SK-N-SH (cell line): ENCODE measurements around the gene CTSG. TPM values are rescaled to one million over a fixed set of nuclear protein-coding genes. Genes with fewer than 3 reads are reported as not detected.

Experiments used
- CTCF ChIA-PET: fragments of 300-600, 350-600 bp; formaldehyde crosslinking; extraction: SDS; loops from one replicate; lab custom pipeline; 2021; lab: Yijun Ruan, JAX
- POLR2A ChIA-PET: fragments of 350-600 bp; sonication (Branson Sonifier 250); formaldehyde crosslinking; extraction: SDS; loops from one replicate; lab custom pipeline; 2020; ENCODE audit warnings: antibody characterized with exemption, inconsistent platforms; lab: Yijun Ruan, JAX
- DNase-seq: peaks from one replicate; pipeline ENCODE4 v3.0.0; 2012
- H2AFZ ChIP-seq: fragments of 200-600 bp; sonication (generic); 2 replicates; pipeline ENCODE4 v1.8.1; 2016; ENCODE audit warnings: antibody characterized with exemption, mild to moderate bottlenecking, low read depth
- H3F3A ChIP-seq: fragments of 200-600 bp; sonication (generic); replicated peaks from 2 replicates; pipeline ENCODE3; 2016; ENCODE audit warnings: antibody characterized with exemption, mild to moderate bottlenecking; ENCODE audit not compliant: insufficient read depth
- H3K27ac ChIP-seq, 2 experiments: fragments of 200-500 bp in 1 of 2; fragments of 200-600 bp in 1 of 2; sonication (Bioruptor generic) in 1 of 2; sonication (generic), shearing (Covaris generic) in 1 of 2; 2 replicates each; pipeline versions ENCODE4 v1.5.1 to v1.6.1; 2014 to 2016; ENCODE audit warnings: low read depth in 2 of 2, inconsistent platforms in 1 of 2, low read length in 1 of 2, mild to moderate bottlenecking in 1 of 2, mixed read lengths in 1 of 2
- H3K27me3 ChIP-seq: fragments of 200-600 bp; sonication (generic), shearing (Covaris generic); 2 replicates; pipeline ENCODE4 v1.6.1; 2016; ENCODE audit warnings: mixed run types; ENCODE audit not compliant: insufficient read depth
- H3K36me3 ChIP-seq, 2 experiments: fragments of 200-500 bp in 1 of 2; fragments of 200-600 bp in 1 of 2; sonication (Bioruptor generic) in 1 of 2; sonication (generic) in 1 of 2; replicated peaks in 1 of 2; 2 replicates each; pipeline versions ENCODE3 to v1.5.1; 2014 to 2016; ENCODE audit warnings: low read length in 1 of 2, mild to moderate bottlenecking in 1 of 2; ENCODE audit not compliant: insufficient read depth in 2 of 2, control insufficient read depth in 1 of 2
- H3K4me1 ChIP-seq, 2 experiments: fragments of 200-500 bp in 1 of 2; fragments of 200-600 bp in 1 of 2; sonication (Bioruptor generic) in 1 of 2; sonication (generic), shearing (Covaris generic) in 1 of 2; 2 replicates each; pipeline versions ENCODE4 v1.5.1 to v1.6.1; 2014 to 2016; ENCODE audit warnings: low read depth in 1 of 2, low read length in 1 of 2, mixed run types in 1 of 2; ENCODE audit not compliant: insufficient read depth in 2 of 2, control insufficient read depth in 1 of 2
- H3K4me2 ChIP-seq: fragments of 200-600 bp; sonication (generic), shearing (Covaris generic); 2 replicates; pipeline ENCODE4 v1.6.1; 2017; ENCODE audit warnings: mixed run types
- H3K4me3 ChIP-seq, 2 experiments: fragments of 200-500 bp in 1 of 2; fragments of 200-600 bp in 1 of 2; sonication (Bioruptor generic) in 1 of 2; sonication (generic), shearing (Covaris generic) in 1 of 2; 2 replicates each; pipeline versions ENCODE4 v1.5.1 to v1.8.1; 2014 to 2016; ENCODE audit warnings: low read depth in 2 of 2, inconsistent platforms in 1 of 2, low read length in 1 of 2, mild to moderate bottlenecking in 1 of 2, mixed read lengths in 1 of 2, moderate library complexity in 1 of 2
- H3K79me2 ChIP-seq: fragments of 200-600 bp; sonication (generic); 2 replicates; pipeline ENCODE4 v1.8.1; 2017; ENCODE audit warnings: mild to moderate bottlenecking; ENCODE audit not compliant: insufficient read depth
- H3K9ac ChIP-seq: fragments of 200-600 bp; sonication (generic); 2 replicates; pipeline ENCODE4 v1.6.1; 2017; ENCODE audit warnings: mixed run types
- H3K9me2 ChIP-seq: fragments of 200-600 bp; sonication (generic); 2 replicates; pipeline ENCODE4 v1.6.1; 2017; ENCODE audit warnings: mixed run types
- H3K9me3 ChIP-seq: fragments of 200-600 bp; sonication (generic); 2 replicates; pipeline ENCODE4 v1.6.1; 2017; ENCODE audit warnings: mixed run types, mild to moderate bottlenecking, moderate library complexity
- H4K20me1 ChIP-seq: fragments of 200-600 bp; sonication (generic); 2 replicates; pipeline ENCODE4 v1.6.1; 2017; ENCODE audit warnings: mild to moderate bottlenecking, mixed run types; ENCODE audit not compliant: insufficient read depth
- FOXM1 ChIP-seq: IDR thresholded peaks from 2 replicates; pipeline ENCODE4 v1.4.0; 2012; ENCODE audit warnings: low read depth, mild to moderate bottlenecking
- GABPA ChIP-seq: IDR thresholded peaks from 2 replicates; pipeline ENCODE4 v1.4.0; 2012; ENCODE audit warnings: low read depth, mild to moderate bottlenecking
- MAX ChIP-seq: IDR thresholded peaks from 2 replicates; pipeline ENCODE4 v1.4.0; 2012; ENCODE audit warnings: low read depth
- POLR2AphosphoS5 ChIP-seq: IDR thresholded peaks from 2 replicates; pipeline ENCODE4 v1.6.1; 2012; ENCODE audit warnings: low read depth, low read length
- RAD21 ChIP-seq: IDR thresholded peaks from 2 replicates; pipeline ENCODE4 v1.6.1; 2012; ENCODE audit warnings: mild to moderate bottlenecking, low read length
- RCOR1 ChIP-seq: fragments of 150-350 bp; IDR thresholded peaks from 2 replicates; pipeline ENCODE4 v1.6.1; 2017; ENCODE audit warnings: antibody characterized with exemption, low read length
- RXRA ChIP-seq: IDR thresholded peaks from 2 replicates; pipeline ENCODE4 v1.4.0; 2012; ENCODE audit warnings: low read depth, mild to moderate bottlenecking, borderline replicate concordance
- TCF12 ChIP-seq: IDR thresholded peaks from 2 replicates; pipeline ENCODE4 v1.4.0; 2012
- TEAD4 ChIP-seq: IDR thresholded peaks from 2 replicates; pipeline ENCODE4 v1.4.0; 2012; ENCODE audit warnings: mild to moderate bottlenecking, borderline replicate concordance; ENCODE audit not compliant: insufficient read depth
- USF1 ChIP-seq: IDR thresholded peaks from 2 replicates; pipeline ENCODE4 v1.4.0; 2012; ENCODE audit warnings: low read depth, borderline replicate concordance
- YY1 ChIP-seq: IDR thresholded peaks from 2 replicates; pipeline ENCODE4 v1.4.0; 2012; ENCODE audit warnings: low read depth, mild to moderate bottlenecking
- WGBS: methylation state at CpG from one replicate; pipeline ENCODE4 v1.1.6; 2017; ENCODE audit warnings: low lambda C conversion rate; 5-methylcytosine and 5-hydroxymethylcytosine counted together
- polyA plus RNA-seq, 3 experiments: library from polyadenylated mRNA; depleted of rRNA; stranded (reverse); fragments of >200 nt; gene quantifications; 2 replicates each; pipeline ENCODE4 v1.2.3, GENCODE V29; 2012
- TF ChIP-seq, protein P1 (sequence below): fragments of 200-600 bp; sonication (generic); IDR thresholded peaks from 2 replicates; pipeline ENCODE4 v1.6.1; 2017; ENCODE audit warnings: antibody characterized with exemption, mild to moderate bottlenecking, moderate library complexity

CTSG gene
- polyA plus RNA-seq, 1 of the 3 experiments (the other 2 are of a cell fraction): not detected

DNA sequence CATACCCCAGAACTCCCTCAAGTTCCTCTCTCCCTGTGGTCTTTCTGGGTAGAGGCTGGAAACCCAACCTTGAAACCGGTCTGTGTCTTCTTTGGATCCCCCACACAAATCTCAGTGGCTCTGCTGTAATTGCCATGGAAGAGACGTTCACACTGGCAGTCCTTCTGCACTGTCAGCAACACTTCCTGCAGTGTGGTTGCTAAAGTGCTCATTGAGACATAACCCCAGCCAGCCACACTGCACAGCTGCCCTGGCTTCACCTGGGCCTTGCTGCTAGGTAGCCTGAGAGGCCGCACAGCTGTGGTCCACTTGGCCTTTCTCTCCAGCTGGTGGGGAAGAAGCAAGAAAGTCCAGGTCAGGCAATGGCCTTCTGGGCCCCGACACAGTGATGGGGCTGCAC lies 31.0 kb upstream of the CTSG start:
- Histone ChIP-seq H3K4me1 (no peaks in the 10 kb centered on the region), H3K27ac (no peak overlapping the region), H3K79me2 (no peaks in the 10 kb centered on the region), H3K27me3 (no peaks in the 10 kb centered on the region; the same call in 1 of the 2 replicates), H3K36me3 (no peaks in the 10 kb centered on the region), H3K9ac (no peak overlapping the region), H3F3A (no peaks in the 10 kb centered on the region), H3K4me2 (no peak overlapping the region), H4K20me1 (no peaks in the 10 kb centered on the region), H3K4me3 (no peak overlapping the region), H3K9me2 (no peaks in the 10 kb centered on the region), H2AFZ (no peak overlapping the region), H3K9me3 (no peaks in the 10 kb centered on the region)
- WGBS: 0% methylated on average over 4 of the region's 4 CpGs
- no peak for DNase-seq
- ChIA-PET POLR2A (no interaction called here), CTCF (interaction anchor here (1.5 kb wide), 1 partner anchor 18 kb away, joined by 3 read pairs; no protein-coding TSS in a partner anchor)
- TF ChIP-seq POLR2AphosphoS5 (no peak), USF1 (no peak), RAD21 (no peak), MAX (no peak), RXRA (no peak), YY1 (no peak), FOXM1 (no peak), GABPA (no peak), TEAD4 (no peak), RCOR1 (no peak)
- TF ChIP-seq, protein P1, sequence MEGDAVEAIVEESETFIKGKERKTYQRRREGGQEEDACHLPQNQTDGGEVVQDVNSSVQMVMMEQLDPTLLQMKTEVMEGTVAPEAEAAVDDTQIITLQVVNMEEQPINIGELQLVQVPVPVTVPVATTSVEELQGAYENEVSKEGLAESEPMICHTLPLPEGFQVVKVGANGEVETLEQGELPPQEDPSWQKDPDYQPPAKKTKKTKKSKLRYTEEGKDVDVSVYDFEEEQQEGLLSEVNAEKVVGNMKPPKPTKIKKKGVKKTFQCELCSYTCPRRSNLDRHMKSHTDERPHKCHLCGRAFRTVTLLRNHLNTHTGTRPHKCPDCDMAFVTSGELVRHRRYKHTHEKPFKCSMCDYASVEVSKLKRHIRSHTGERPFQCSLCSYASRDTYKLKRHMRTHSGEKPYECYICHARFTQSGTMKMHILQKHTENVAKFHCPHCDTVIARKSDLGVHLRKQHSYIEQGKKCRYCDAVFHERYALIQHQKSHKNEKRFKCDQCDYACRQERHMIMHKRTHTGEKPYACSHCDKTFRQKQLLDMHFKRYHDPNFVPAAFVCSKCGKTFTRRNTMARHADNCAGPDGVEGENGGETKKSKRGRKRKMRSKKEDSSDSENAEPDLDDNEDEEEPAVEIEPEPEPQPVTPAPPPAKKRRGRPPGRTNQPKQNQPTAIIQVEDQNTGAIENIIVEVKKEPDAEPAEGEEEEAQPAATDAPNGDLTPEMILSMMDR: no peak

DNA sequence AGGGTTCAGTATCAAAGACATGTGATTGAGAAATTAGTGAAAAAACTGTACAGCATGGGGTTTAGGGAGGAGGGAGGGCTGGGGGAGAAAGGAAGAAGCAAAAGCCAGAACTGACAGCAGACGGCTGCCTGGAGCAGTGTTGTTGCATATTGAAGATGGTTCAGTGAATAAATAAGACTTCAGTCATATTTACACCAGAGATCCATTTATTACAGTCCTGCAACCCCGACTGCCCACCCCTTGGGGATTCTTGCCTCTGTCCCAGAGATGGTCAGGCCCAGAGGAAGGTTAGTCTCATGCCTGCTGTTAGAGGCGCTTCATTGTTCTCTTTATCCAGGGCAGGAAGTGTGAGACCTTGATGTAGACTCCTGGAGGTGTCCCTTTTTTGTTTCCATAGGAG lies 30.2 kb upstream of the CTSG start:
- Histone ChIP-seq H3K27me3 (no peaks in the 10 kb centered on the region; the same call in 1 of the 2 replicates), H3K9ac (no peak overlapping the region), H3K27ac (no peak overlapping the region), H3K4me1 (no peaks in the 10 kb centered on the region), H2AFZ (no peak overlapping the region), H3F3A (no peaks in the 10 kb centered on the region), H3K9me3 (no peaks in the 10 kb centered on the region), H3K36me3 (no peaks in the 10 kb centered on the region), H3K4me3 (no peak overlapping the region), H3K79me2 (no peaks in the 10 kb centered on the region), H3K9me2 (no peaks in the 10 kb centered on the region), H3K4me2 (no peak overlapping the region), H4K20me1 (no peaks in the 10 kb centered on the region)
- CTCF ChIA-PET: interaction anchor here (0.7 to 1.5 kb wide), 9 partner anchors 8 to 100 kb away, joined by 3 to 6 read pairs (median 3); no protein-coding TSS in a partner anchor
- WGBS: 0% methylated on average over 3 of the region's 3 CpGs
- TF ChIP-seq TCF12: no peak
- no peak for DNase-seq
- POLR2A ChIA-PET: no interaction called here
